Activated CD4-positive, alpha-beta T cell treated with anti-CD3 and anti-CD28 coated beads for 1 hour (primary cell): Measurements from ENCODE around the gene DGKD.
"Not testable (repeated sequence)": the region's sequence is repeated elsewhere in the genome, so short reads cannot be mapped to it uniquely, and the experiment has no call there.

Source experiments
- DNase-seq: peaks from one replicate; pipeline ENCODE4 v3.0.0-alpha.2; 2020

DGKD gene

GRCh38 chr2:233387667-233388528 is 33.6 kb downstream of the DGKD start:
- no peak for DNase-seq

- no peak for DNase-seq
Observed at GRCh38 chr2:233389601-233390125, 35.4 kb downstream of the DGKD start.

GRCh38 chr2:233395687-233396086 is 41.4 kb downstream of the DGKD start:
- no peak for DNase-seq

- DNase-seq: not testable (repeated sequence)
Observed at GRCh38 chr2:233396726-233397665, 42.7 kb downstream of the DGKD start.

- no peak for DNase-seq
Observed at GRCh38 chr2:233399306-233400225, 45.3 kb downstream of the DGKD start.

GRCh38 chr2:233400341-233400740 is 46.0 kb downstream of the DGKD start:
- no peak for DNase-seq

- no peak for DNase-seq
Observed at GRCh38 chr2:233400961-233401360, 46.7 kb downstream of the DGKD start.

GRCh38 chr2:233402346-233402745 is 48.1 kb downstream of the DGKD start:
- no peak for DNase-seq

GRCh38 chr2:233402789-233403188 is 48.5 kb downstream of the DGKD start:
- DNase-seq: no peak

- DNase-seq: peak; percentile 58
Observed at GRCh38 chr2:233404222-233404621, 49.9 kb downstream of the DGKD start.

- DNase-seq: no peak
Observed at GRCh38 chr2:233406865-233407264, 52.6 kb downstream of the DGKD start.

- no peak for DNase-seq
Observed at GRCh38 chr2:233407771-233408181, 53.5 kb downstream of the DGKD start.

- DNase-seq: no peak
Observed at GRCh38 chr2:233408366-233409285, 54.3 kb downstream of the DGKD start.

GRCh38 chr2:233409286-233409991 is 55.1 kb downstream of the DGKD start:
- DNase-seq: no peak

GRCh38 chr2:233410196-233410760 is 56.0 kb downstream of the DGKD start:
- DNase-seq: no peak

- no peak for DNase-seq
Observed at GRCh38 chr2:233411162-233411561, 56.9 kb downstream of the DGKD start.

GRCh38 chr2:233412405-233412804 is 58.1 kb downstream of the DGKD start:
- DNase-seq: no peak

GRCh38 chr2:233413046-233413445 is 58.8 kb downstream of the DGKD start:
- DNase-seq: no peak

- peak; percentile 65 for DNase-seq
Observed at GRCh38 chr2:233413559-233414272, 59.4 kb downstream of the DGKD start.

- no peak for DNase-seq
Observed at GRCh38 chr2:233414273-233414654, 60.0 kb downstream of the DGKD start.
